ENCODE results near the gene LARP6. TPM values are rescaled to one million over a fixed set of nuclear protein-coding genes. Genes with fewer than 3 reads are reported as not detected.

Gene LARP6
- total and polyA plus RNA-seq, 2 of the 13 experiments (the other 11 are each of a cell fraction or from before 2014, with no cell fraction given), result 2.9 to 8.2 TPM

GRCh38 chr15:70856177-70856883 is 2.4 kb upstream of the LARP6 start:
- BruUV-seq (replicated peaks), result no TSS peak
- H3K4me3 ChIP-seq (replicated peaks in 1 of 3; ENCODE audit: insufficient read depth in 1 of 3, low read depth in 2 of 3, low read length in 3 of 3), result no peak overlapping the region

DNA sequence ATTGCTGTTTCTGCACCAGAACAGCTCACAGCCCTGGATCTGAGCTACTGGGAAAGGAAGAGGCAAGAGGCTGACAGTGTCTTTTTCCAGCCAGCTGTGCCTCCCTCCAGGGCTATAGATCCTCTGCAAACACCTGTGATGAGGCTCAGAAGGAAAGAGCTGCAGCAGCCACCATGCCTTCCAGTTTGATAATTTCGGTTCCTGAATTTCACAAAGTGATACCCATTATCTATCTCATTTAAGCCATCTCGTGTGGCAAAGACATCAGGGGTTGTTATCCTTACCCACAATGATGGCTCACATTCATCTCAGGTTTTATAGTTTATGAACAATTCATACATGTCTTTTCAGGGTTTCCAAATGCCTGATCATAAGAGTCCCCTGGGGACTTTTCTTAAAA is 1.8 kb upstream of the LARP6 start:
- ChIA-PET POLR2A (interaction anchor here (1.2 to 6.3 kb wide), 2 partner anchors 19 to 23 kb away, joined by 4 to 69 read pairs; no protein-coding TSS in a partner anchor), CTCF (ENCODE audit: low intra/inter-chr PET ratio, low total read pairs) (no interaction called here)
- no peak for DNase-seq (ENCODE audit: low spot score)
- in situ Hi-C loops (cut with HindIII; ENCODE audit: extremely low pct_ligation_motif_present, low pct_unique_long_range_greater_than_20kb), result no loop called here
- no peak for ATAC-seq
- H3K9ac ChIP-seq (ENCODE audit: insufficient read depth, low read depth, low read length), result no peak overlapping the region
- no peak overlapping the region for H3K4me2 ChIP-seq (ENCODE audit: low read depth, low read length)
- WGBS (ENCODE audit: low lambda C conversion rate), result 58% methylated on average over 2 of the region's 2 CpGs
- no peak overlapping the region for H2AFZ ChIP-seq (ENCODE audit: low read length)
- no peaks in the 10 kb centered on the region for H3K9me3 ChIP-seq (ENCODE audit: low read length)
- peaks cover 30% of the 10 kb centered on the region for H3K4me1 ChIP-seq (ENCODE audit: insufficient read depth, low read length)
- intact Hi-C loops (cut with micrococcal nuclease; ENCODE audit: unreplicated experiment), result no loop called here
- H3K36me3 ChIP-seq (replicated peaks in 1 of 2; ENCODE audit: control insufficient read depth in 1 of 2, insufficient read depth in 2 of 2, low read length in 2 of 2), result no peaks in the 10 kb centered on the region
- no peak for FAIRE-seq
- no peak overlapping the region for H3K4me3 ChIP-seq (replicated peaks in 1 of 3; ENCODE audit: insufficient read depth in 1 of 3, low read depth in 2 of 3, low read length in 3 of 3)
- peaks cover 0 to 17% of the 10 kb centered on the region in 2 experiments; a peak in 3 of 5 replicates for H3K27me3 ChIP-seq (ENCODE audit: control insufficient read depth in 1 of 2, insufficient read depth in 2 of 2, low read length in 2 of 2)
- H3K79me2 ChIP-seq (ENCODE audit: insufficient read depth, low read length), result no peaks in the 10 kb centered on the region
- BruUV-seq (replicated peaks), result no TSS peak
- no peaks in the 10 kb centered on the region for H4K20me1 ChIP-seq (ENCODE audit: insufficient read depth, low read length)
- no peak overlapping the region for H3K27ac ChIP-seq (ENCODE audit: extremely low read length, insufficient read depth, low read length)
- TF ChIP-seq, protein P1, sequence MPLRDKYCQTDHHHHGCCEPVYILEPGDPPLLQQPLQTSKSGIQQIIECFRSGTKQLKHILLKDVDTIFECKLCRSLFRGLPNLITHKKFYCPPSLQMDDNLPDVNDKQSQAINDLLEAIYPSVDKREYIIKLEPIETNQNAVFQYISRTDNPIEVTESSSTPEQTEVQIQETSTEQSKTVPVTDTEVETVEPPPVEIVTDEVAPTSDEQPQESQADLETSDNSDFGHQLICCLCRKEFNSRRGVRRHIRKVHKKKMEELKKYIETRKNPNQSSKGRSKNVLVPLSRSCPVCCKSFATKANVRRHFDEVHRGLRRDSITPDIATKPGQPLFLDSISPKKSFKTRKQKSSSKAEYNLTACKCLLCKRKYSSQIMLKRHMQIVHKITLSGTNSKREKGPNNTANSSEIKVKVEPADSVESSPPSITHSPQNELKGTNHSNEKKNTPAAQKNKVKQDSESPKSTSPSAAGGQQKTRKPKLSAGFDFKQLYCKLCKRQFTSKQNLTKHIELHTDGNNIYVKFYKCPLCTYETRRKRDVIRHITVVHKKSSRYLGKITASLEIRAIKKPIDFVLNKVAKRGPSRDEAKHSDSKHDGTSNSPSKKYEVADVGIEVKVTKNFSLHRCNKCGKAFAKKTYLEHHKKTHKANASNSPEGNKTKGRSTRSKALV (CRISPR knock-in tag; IDR thresholded peaks at IDR 0.05), result no peak
- TF ChIP-seq ISL2 (CRISPR knock-in tag; IDR thresholded peaks at IDR 0.05), result no peak
- TF ChIP-seq RBFOX2 (IDR thresholded peaks at IDR 0.05; ENCODE audit: low read depth, low read length), result no peak

More at GRCh38 chr15:70856177-70856883, 2.4 kb upstream of the LARP6 start:
- no peaks in the 10 kb centered on the region for H3K9me3 ChIP-seq (ENCODE audit: low read length)
- peaks cover 0 to 17% of the 10 kb centered on the region in 2 experiments; a peak in 3 of 5 replicates for H3K27me3 ChIP-seq (ENCODE audit: control insufficient read depth in 1 of 2, insufficient read depth in 2 of 2, low read length in 2 of 2)
- H4K20me1 ChIP-seq (ENCODE audit: insufficient read depth, low read length), result no peaks in the 10 kb centered on the region
- FAIRE-seq (no peak), DNase-seq (ENCODE audit: low spot score) (no peak), ATAC-seq (no peak)
- no peak overlapping the region for H3K4me2 ChIP-seq (ENCODE audit: low read depth, low read length)
- no peak overlapping the region for H3K9ac ChIP-seq (ENCODE audit: insufficient read depth, low read depth, low read length)
- H3K36me3 ChIP-seq (replicated peaks in 1 of 2; ENCODE audit: control insufficient read depth in 1 of 2, insufficient read depth in 2 of 2, low read length in 2 of 2), result no peaks in the 10 kb centered on the region
- no peak overlapping the region for H2AFZ ChIP-seq (ENCODE audit: low read length)
- intact Hi-C loops (cut with micrococcal nuclease; ENCODE audit: unreplicated experiment), result no loop called here
- ChIA-PET POLR2A (interaction anchor here (0.8 to 6.3 kb wide), 7 partner anchors 10 to 35 kb away, joined by 3 to 69 read pairs (median 5); no protein-coding TSS in a partner anchor), CTCF (ENCODE audit: low intra/inter-chr PET ratio, low total read pairs) (no interaction called here)
- peaks cover 30% of the 10 kb centered on the region for H3K4me1 ChIP-seq (ENCODE audit: insufficient read depth, low read length)
- 55% methylated on average over 5 of the region's 7 CpGs for WGBS (ENCODE audit: low lambda C conversion rate)
- in situ Hi-C loops (cut with HindIII; ENCODE audit: extremely low pct_ligation_motif_present, low pct_unique_long_range_greater_than_20kb), result no loop called here
- TF ChIP-seq RNF2 (conservative IDR thresholded peaks at IDR 0.05; ENCODE audit: low read depth), result 0 out of 2 replicates have a peak, but pooled peaks have one; percentile 44
- TF ChIP-seq ZNF451 (CRISPR knock-in tag; IDR thresholded peaks at IDR 0.05), result no peak
- TF ChIP-seq ZNF10 (CRISPR knock-in tag; IDR thresholded peaks at IDR 0.05; ENCODE audit: borderline replicate concordance, low read depth), result no peak
- H3K27ac ChIP-seq (ENCODE audit: extremely low read length, insufficient read depth, low read length), result no peak overlapping the region
- no peaks in the 10 kb centered on the region for H3K79me2 ChIP-seq (ENCODE audit: insufficient read depth, low read length)
